Fibroblast of lung (primary cell): ENCODE data around the gene ZNF736. TPM values are rescaled to one million over a fixed set of nuclear protein-coding genes. Genes with fewer than 3 reads are reported as not detected.
"Not testable (repeated sequence)": the region's sequence is repeated elsewhere in the genome, so short reads cannot be mapped to it uniquely, and the experiment has no call there.

ENCODE experiments used
- DNase-seq, 2 donors: peaks; one replicate each; pipeline versions ENCODE4 v3.0.0 to v3.0.0-alpha.2; 2010; ENCODE audit warnings: low read depth in 2 of 2
- H2AFZ ChIP-seq: 2 replicates; pipeline ENCODE4 v1.5.1; 2012; ENCODE audit warnings: low read length, control low read depth, inconsistent platforms
- H3K27ac ChIP-seq: 2 replicates; pipeline ENCODE4 v1.5.1; 2011; ENCODE audit warnings: low read length, control low read depth; ENCODE audit not compliant: insufficient read depth
- H3K27me3 ChIP-seq: 2 replicates; pipeline ENCODE4 v1.5.1; 2011; ENCODE audit warnings: mild to moderate bottlenecking, low read length; ENCODE audit not compliant: control insufficient read depth, insufficient read depth
- H3K36me3 ChIP-seq: 2 replicates; pipeline ENCODE4 v1.5.1; 2011; ENCODE audit warnings: low read length; ENCODE audit not compliant: control insufficient read depth, insufficient read depth
- H3K4me1 ChIP-seq: 2 replicates; pipeline ENCODE4 v1.5.1; 2011; ENCODE audit warnings: low read length; ENCODE audit not compliant: control insufficient read depth, insufficient read depth; ENCODE audit errors: extremely low read depth
- H3K4me2 ChIP-seq: 2 replicates; pipeline ENCODE4 v1.5.1; 2011; ENCODE audit warnings: low read length, control low read depth; ENCODE audit not compliant: insufficient read depth; ENCODE audit errors: extremely low read depth
- H3K4me3 ChIP-seq, 4 experiments: fragments of 200-600 bp in 1 of 4; sonication (generic) in 1 of 4; replicated peaks in 1 of 4; 2 replicates each; pipeline ENCODE4 v1.5.1; 2011 to 2016; ENCODE audit warnings: low read length in 4 of 4, low read depth in 3 of 4, mild to moderate bottlenecking in 3 of 4, control low read depth in 2 of 4, inconsistent platforms in 1 of 4, mixed read lengths in 1 of 4; ENCODE audit not compliant: insufficient read depth in 1 of 4; ENCODE audit errors: control extremely low read depth in 1 of 4
- H3K79me2 ChIP-seq: 2 replicates; pipeline ENCODE4 v1.5.1; 2012; ENCODE audit warnings: mild to moderate bottlenecking, low read length, inconsistent platforms; ENCODE audit not compliant: control insufficient read depth, insufficient read depth
- H3K9ac ChIP-seq: 2 replicates; pipeline ENCODE4 v1.5.1; 2011; ENCODE audit warnings: mild to moderate bottlenecking, low read length, control low read depth; ENCODE audit not compliant: insufficient read depth
- H3K9me3 ChIP-seq: 2 replicates; pipeline ENCODE4 v1.5.1; 2012; ENCODE audit warnings: low read depth, low read length; ENCODE audit not compliant: control insufficient read depth, insufficient read depth
- H4K20me1 ChIP-seq: 2 replicates; pipeline ENCODE4 v1.5.1; 2011; ENCODE audit warnings: low read length; ENCODE audit not compliant: control insufficient read depth, insufficient read depth; ENCODE audit errors: extremely low read depth
- CTCF ChIP-seq, 2 donors: IDR thresholded peaks in 1 of 2; conservative IDR thresholded peaks in 1 of 2; 1 replicate in 1 of 2; 2 replicates in 1 of 2; pipeline ENCODE4 v1.5.1; 2011 to 2012; ENCODE audit warnings: low read length in 2 of 2, control low read depth in 1 of 2, inconsistent platforms in 1 of 2, low read depth in 1 of 2, mild to moderate bottlenecking in 1 of 2
- EZH2 ChIP-seq: IDR thresholded peaks from 2 replicates; pipeline ENCODE4 v1.5.1; 2012; ENCODE audit warnings: low read length, control low read depth, mild to moderate bottlenecking; ENCODE audit errors: missing control alignments
- polyA plus RNA-seq, 2 donors: library from polyadenylated mRNA; depleted of rRNA in 1 of 2; stranded (reverse) in 1 of 2; unstranded in 1 of 2; fragments of >200 nt; gene quantifications; 2 replicates each; pipeline ENCODE4 v1.2.1, GENCODE V29; 2011 to 2012; ENCODE audit warnings: missing spikeins in 1 of 2
- total RNA-seq: library from RNA; depleted of rRNA; stranded (reverse); fragments of >200 nt; gene quantifications from 2 replicates; pipeline ENCODE4 v1.2.1, GENCODE V29; 2014

The ZNF736 gene
- total and polyA plus RNA-seq, 2 donors (not counting 1 experiment from before 2014, with no cell fraction given): 4.5 to 10.2 TPM

DNA sequence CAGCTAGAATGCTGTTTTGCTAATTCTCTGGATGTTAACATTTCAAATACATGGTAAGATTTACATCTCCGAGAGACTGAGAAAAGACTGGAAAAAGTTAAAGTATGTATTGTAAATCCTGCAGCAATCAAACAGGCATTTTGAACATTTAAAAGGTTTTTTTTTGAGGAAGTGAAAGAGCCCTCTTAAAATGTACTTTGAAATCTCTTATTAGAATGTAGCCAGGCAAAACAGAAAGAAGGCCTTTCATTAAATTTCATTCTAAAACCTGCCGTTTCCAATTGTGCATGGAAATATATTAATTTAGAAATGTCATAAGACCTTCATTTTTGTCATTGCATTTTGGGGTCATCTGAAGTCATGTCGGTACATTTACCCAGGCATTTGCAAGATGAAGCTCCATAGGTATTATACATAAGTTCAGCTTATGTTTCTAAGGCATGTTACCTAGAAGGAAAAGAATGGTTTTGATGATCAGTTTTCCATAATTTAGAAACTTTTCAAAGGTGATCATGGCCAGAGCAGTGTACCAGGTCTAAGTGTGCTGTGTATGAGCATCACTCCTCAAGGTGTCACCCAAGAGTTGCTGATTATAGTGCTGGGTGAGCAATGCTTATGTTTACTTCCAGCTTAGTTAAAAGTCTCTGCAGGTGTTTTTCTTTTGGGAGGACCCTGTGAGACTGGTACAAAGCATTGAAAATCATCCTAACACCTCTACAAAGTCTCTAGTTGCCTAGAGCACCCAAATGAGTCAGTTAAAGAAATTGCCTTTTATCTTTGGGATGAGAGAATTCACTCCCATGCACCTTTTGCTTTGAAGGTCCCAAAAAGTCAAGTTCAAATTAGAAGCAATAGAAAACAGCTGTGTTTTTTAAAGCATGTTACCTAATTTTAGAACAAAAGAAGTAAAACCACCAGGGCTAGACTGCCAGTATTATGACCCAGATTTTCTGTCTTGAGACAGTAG lies 7.1 kb downstream of the ZNF736 start:
- Histone ChIP-seq H3K27me3 (no peaks in the 10 kb centered on the region), H3K9ac (no peak overlapping the region), H4K20me1 (no peaks in the 10 kb centered on the region), H3K4me3 (no peak overlapping the region), H3K4me1 (no peaks in the 10 kb centered on the region), H3K79me2 (peaks cover 7% of the 10 kb centered on the region), H3K4me2 (no peak overlapping the region), H3K27ac (no peak overlapping the region), H3K9me3 (no peaks in the 10 kb centered on the region), H2AFZ (no peak overlapping the region), H3K36me3 (no peaks in the 10 kb centered on the region)
- no peak for DNase-seq
- TF ChIP-seq EZH2 (no peak), CTCF (conservative IDR thresholded peaks at IDR 0.05 in 1 of 2, IDR thresholded peaks at IDR 0.05 in 1 of 2; ENCODE audit: low read depth in 1 of 2, low read length in 2 of 2) (no peak)

GRCh38 chr7:64324166-64324565 lies 10.4 kb downstream of the ZNF736 start:
- H3K36me3 ChIP-seq, H3K4me3 ChIP-seq, H3K79me2 ChIP-seq, H3K27ac ChIP-seq, H3K4me1 ChIP-seq, DNase-seq, H3K9ac ChIP-seq, H3K27me3 ChIP-seq, H4K20me1 ChIP-seq, H3K9me3 ChIP-seq, H2AFZ ChIP-seq, H3K4me2 ChIP-seq: not testable (repeated sequence)

- not testable (repeated sequence) for H3K4me1 ChIP-seq, H4K20me1 ChIP-seq, DNase-seq, H3K9me3 ChIP-seq, H3K4me3 ChIP-seq, H3K36me3 ChIP-seq, H3K27me3 ChIP-seq, H3K4me2 ChIP-seq, H3K27ac ChIP-seq, H3K79me2 ChIP-seq, H2AFZ ChIP-seq, H3K9ac ChIP-seq
Measured at GRCh38 chr7:64348713-64349210, 35.0 kb downstream of the ZNF736 start.

DNA sequence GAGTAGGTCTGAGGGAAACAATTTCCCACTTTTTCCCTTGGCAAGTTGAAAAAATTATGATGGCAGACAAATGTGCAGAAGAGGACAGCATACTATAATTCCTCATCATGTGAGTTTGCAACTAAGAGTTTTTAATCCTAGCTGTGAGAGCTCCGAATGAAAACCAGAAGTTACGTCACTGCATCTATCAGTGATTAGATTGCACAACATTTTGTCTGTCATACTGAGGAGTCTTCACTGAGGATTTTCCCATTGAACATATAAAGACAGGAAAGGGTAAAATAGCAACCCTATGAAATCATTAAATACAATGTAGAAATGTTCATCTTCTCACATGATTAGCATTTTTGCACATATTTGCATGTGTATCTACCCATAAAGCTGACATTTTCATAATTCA lies 45.8 kb downstream of the ZNF736 start:
- no peak overlapping the region for H3K4me3 ChIP-seq
- H3K4me1 ChIP-seq: no peaks in the 10 kb centered on the region
- DNase-seq: no peak
- H3K9ac ChIP-seq: no peak overlapping the region
- H3K27me3 ChIP-seq: no peaks in the 10 kb centered on the region
- H4K20me1 ChIP-seq: no peaks in the 10 kb centered on the region
- no peaks in the 10 kb centered on the region for H3K9me3 ChIP-seq
- H2AFZ ChIP-seq: no peak overlapping the region
- H3K79me2 ChIP-seq: no peaks in the 10 kb centered on the region
- no peak for TF ChIP-seq EZH2
- no peak for TF ChIP-seq CTCF (conservative IDR thresholded peaks at IDR 0.05 in 1 of 2, IDR thresholded peaks at IDR 0.05 in 1 of 2; ENCODE audit: low read depth in 1 of 2, low read length in 2 of 2)
- H3K4me2 ChIP-seq: no peak overlapping the region
- H3K36me3 ChIP-seq: no peaks in the 10 kb centered on the region
- H3K27ac ChIP-seq: no peak overlapping the region
